Neural progenitor cell (in vitro differentiated cells): ENCODE data around the gene GRAMD1B. TPM values are rescaled to one million over a fixed set of nuclear protein-coding genes. Genes with fewer than 3 reads are reported as not detected.

Experiments used
- DNase-seq: peaks from one replicate; pipeline ENCODE4 v3.0.0-alpha.2; 2016; ENCODE audit warnings: low spot score
- H2AFZ ChIP-seq: fragments of 200-600 bp; sonication (generic); replicated peaks from 2 replicates; pipeline ENCODE4 v1.6.1; 2016; ENCODE audit warnings: antibody characterized with exemption
- H3F3A ChIP-seq: fragments of 200-600 bp; sonication (generic); 2 replicates; pipeline ENCODE4 v1.6.1; 2016; ENCODE audit warnings: antibody characterized with exemption, low read depth
- H3K27ac ChIP-seq: fragments of 200-600 bp; sonication (generic); 2 replicates; pipeline ENCODE4 v1.5.1; 2016; ENCODE audit warnings: mild to moderate bottlenecking
- H3K27me3 ChIP-seq: fragments of 200-600 bp; sonication (generic); 2 replicates; pipeline ENCODE4 v1.6.1; 2016; ENCODE audit warnings: mild to moderate bottlenecking, moderate library complexity
- H3K36me3 ChIP-seq: fragments of 200-600 bp; sonication (generic); 2 replicates; pipeline ENCODE4 v1.5.1; 2016
- H3K4me1 ChIP-seq: fragments of 200-600 bp; sonication (generic); 2 replicates; pipeline ENCODE4 v1.6.1; 2016; ENCODE audit warnings: mixed run types
- H3K4me2 ChIP-seq: fragments of 200-600 bp; sonication (generic); 2 replicates; pipeline ENCODE4 v1.6.1; 2016
- H3K4me3 ChIP-seq: fragments of 200-600 bp; sonication (generic); 2 replicates; pipeline ENCODE4 v1.5.1; 2016
- H3K79me2 ChIP-seq: fragments of 200-600 bp; sonication (generic); 2 replicates; pipeline ENCODE4 v1.6.1; 2016; ENCODE audit warnings: low read depth
- H3K9ac ChIP-seq: fragments of 200-600 bp; sonication (generic); 2 replicates; pipeline ENCODE4 v1.6.1; 2016
- H3K9me3 ChIP-seq: fragments of 200-600 bp; sonication (generic); 2 replicates; pipeline ENCODE4 v1.5.1; 2016; ENCODE audit warnings: low read depth
- H4K20me1 ChIP-seq: fragments of 200-600 bp; sonication (generic); 2 replicates; pipeline ENCODE4 v1.6.1; 2016; ENCODE audit warnings: low read depth
- H3K27ac Mint-ChIP-seq: 3 replicates; pipeline ENCODE4 v1.8.0; 2021; ENCODE audit warnings: mixed read lengths
- H3K27me3 Mint-ChIP-seq: 2 replicates; pipeline ENCODE4 v1.8.0; 2022; ENCODE audit warnings: low read depth, mild to moderate bottlenecking, inconsistent platforms, moderate library complexity, mixed read lengths; ENCODE audit not compliant: insufficient read depth
- H3K36me3 Mint-ChIP-seq: 3 replicates; pipeline ENCODE4 v1.8.0; 2021; ENCODE audit warnings: mixed read lengths
- H3K4me1 Mint-ChIP-seq: 3 replicates; pipeline ENCODE4 v1.8.0; 2021; ENCODE audit warnings: mixed read lengths
- H3K4me3 Mint-ChIP-seq: 3 replicates; pipeline ENCODE4 v1.8.0; 2021; ENCODE audit warnings: mild to moderate bottlenecking, moderate library complexity, mixed read lengths
- H3K9me3 Mint-ChIP-seq: 3 replicates; pipeline ENCODE4 v1.8.0; 2020; ENCODE audit warnings: mixed read lengths
- EZH2 ChIP-seq: fragments of 200-600 bp; sonication (generic); IDR thresholded peaks from 2 replicates; pipeline ENCODE4 v1.6.1; 2017; ENCODE audit warnings: antibody characterized with exemption, mild to moderate bottlenecking, moderate library complexity
- EZH2phosphoT487 ChIP-seq: fragments of 200-600 bp; sonication (generic); IDR thresholded peaks from 2 replicates; pipeline ENCODE4 v1.6.1; 2017; ENCODE audit warnings: antibody characterized with exemption
- total RNA-seq: library from RNA; depleted of rRNA; stranded (reverse); fragments of >200 nt; gene quantifications from 2 replicates; pipeline ENCODE4 v1.2.3, GENCODE V29; 2015; ENCODE audit warnings: low replicate concordance
- TF ChIP-seq, protein P1 (sequence below): fragments of 200-600 bp; sonication (generic); IDR thresholded peaks from 2 replicates; pipeline ENCODE4 v1.5.1; 2017; ENCODE audit warnings: antibody characterized with exemption, mild to moderate bottlenecking

GRAMD1B gene
- total RNA-seq, 1 donor from 2014 or later: 12.6 TPM

DNA sequence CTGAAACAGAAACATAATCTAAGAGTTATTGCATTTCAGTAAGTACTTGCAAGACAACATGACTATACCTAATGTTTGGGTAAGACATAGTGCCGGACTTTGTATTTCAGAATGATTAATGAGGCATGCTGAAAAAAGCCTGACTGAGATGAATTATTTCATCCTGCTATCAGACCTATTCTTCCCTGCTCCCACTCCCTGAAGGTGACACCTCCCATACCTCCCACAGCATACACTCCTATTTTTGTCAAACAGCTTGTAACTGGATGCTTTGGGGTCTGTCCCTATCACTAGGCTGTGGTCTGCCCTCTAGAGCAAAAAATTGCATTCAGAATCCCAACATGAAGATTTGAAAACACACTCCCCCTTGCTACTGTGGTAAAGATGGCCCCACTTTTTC lies 235.2 kb downstream of the GRAMD1B start:
- H3K27ac Mint-ChIP-seq: no peak overlapping the region
- H3K27ac ChIP-seq: no peak overlapping the region
- no peaks in the 10 kb centered on the region for H3K27me3 Mint-ChIP-seq
- H3K9me3 ChIP-seq: no peaks in the 10 kb centered on the region
- TF ChIP-seq, protein P1, sequence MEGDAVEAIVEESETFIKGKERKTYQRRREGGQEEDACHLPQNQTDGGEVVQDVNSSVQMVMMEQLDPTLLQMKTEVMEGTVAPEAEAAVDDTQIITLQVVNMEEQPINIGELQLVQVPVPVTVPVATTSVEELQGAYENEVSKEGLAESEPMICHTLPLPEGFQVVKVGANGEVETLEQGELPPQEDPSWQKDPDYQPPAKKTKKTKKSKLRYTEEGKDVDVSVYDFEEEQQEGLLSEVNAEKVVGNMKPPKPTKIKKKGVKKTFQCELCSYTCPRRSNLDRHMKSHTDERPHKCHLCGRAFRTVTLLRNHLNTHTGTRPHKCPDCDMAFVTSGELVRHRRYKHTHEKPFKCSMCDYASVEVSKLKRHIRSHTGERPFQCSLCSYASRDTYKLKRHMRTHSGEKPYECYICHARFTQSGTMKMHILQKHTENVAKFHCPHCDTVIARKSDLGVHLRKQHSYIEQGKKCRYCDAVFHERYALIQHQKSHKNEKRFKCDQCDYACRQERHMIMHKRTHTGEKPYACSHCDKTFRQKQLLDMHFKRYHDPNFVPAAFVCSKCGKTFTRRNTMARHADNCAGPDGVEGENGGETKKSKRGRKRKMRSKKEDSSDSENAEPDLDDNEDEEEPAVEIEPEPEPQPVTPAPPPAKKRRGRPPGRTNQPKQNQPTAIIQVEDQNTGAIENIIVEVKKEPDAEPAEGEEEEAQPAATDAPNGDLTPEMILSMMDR: no peak
- TF ChIP-seq EZH2phosphoT487: no peak
- TF ChIP-seq EZH2: no peak
- H3K4me3 ChIP-seq: no peak overlapping the region
- no peaks in the 10 kb centered on the region for H3K36me3 ChIP-seq
- H4K20me1 ChIP-seq: no peaks in the 10 kb centered on the region
- no peaks in the 10 kb centered on the region for H3K27me3 ChIP-seq
- H3K9me3 Mint-ChIP-seq: peaks cover 9% of the 10 kb centered on the region
- H3F3A ChIP-seq: no peaks in the 10 kb centered on the region
- no peak overlapping the region for H3K4me2 ChIP-seq
- H3K4me3 Mint-ChIP-seq: no peak overlapping the region
- no peaks in the 10 kb centered on the region for H3K4me1 Mint-ChIP-seq
- H2AFZ ChIP-seq: no peak overlapping the region
- peaks cover 5% of the 10 kb centered on the region for H3K4me1 ChIP-seq
- no peaks in the 10 kb centered on the region for H3K36me3 Mint-ChIP-seq
- H3K9ac ChIP-seq: no peak overlapping the region
- no peak for DNase-seq
- H3K79me2 ChIP-seq: no peaks in the 10 kb centered on the region

DNA sequence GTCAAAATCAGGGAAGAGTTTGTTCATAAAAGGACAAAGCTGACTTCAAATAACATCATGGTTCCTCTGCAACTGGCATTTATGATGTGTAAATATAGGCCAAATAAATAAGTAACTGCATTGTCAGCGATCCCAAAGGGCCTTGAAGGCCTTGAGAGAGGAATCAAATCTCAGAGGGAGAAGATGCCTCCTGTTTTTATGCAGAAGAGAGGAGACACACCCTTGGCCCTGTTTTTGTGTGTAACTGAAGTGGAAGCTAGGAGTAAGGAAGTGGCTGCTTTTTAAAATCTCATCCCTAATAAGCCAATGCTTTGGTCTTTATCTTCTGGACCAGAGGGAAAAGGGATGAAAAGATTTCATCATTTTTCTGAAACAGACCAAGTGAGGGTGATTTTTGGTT lies 240.0 kb downstream of the GRAMD1B start:
- Histone ChIP-seq H3K27ac (no peak overlapping the region), H3K4me1 (peaks cover 5% of the 10 kb centered on the region), H3K9ac (no peak overlapping the region), H3K4me3 (no peak overlapping the region), H2AFZ (no peak overlapping the region), H3K27me3 (no peaks in the 10 kb centered on the region), H3K36me3 (no peaks in the 10 kb centered on the region), H3K4me2 (no peak overlapping the region), H4K20me1 (no peaks in the 10 kb centered on the region), H3K79me2 (no peaks in the 10 kb centered on the region), H3K9me3 (no peaks in the 10 kb centered on the region), H3F3A (no peaks in the 10 kb centered on the region)
- Mint-ChIP-seq H3K36me3 (no peaks in the 10 kb centered on the region), H3K27me3 (no peaks in the 10 kb centered on the region), H3K4me3 (no peak overlapping the region), H3K9me3 (no peaks in the 10 kb centered on the region), H3K4me1 (peaks cover 4% of the 10 kb centered on the region), H3K27ac (no peak overlapping the region)
- no peak for TF ChIP-seq EZH2
- TF ChIP-seq EZH2phosphoT487: no peak
- TF ChIP-seq, protein P1: no peak
- no peak for DNase-seq

DNA sequence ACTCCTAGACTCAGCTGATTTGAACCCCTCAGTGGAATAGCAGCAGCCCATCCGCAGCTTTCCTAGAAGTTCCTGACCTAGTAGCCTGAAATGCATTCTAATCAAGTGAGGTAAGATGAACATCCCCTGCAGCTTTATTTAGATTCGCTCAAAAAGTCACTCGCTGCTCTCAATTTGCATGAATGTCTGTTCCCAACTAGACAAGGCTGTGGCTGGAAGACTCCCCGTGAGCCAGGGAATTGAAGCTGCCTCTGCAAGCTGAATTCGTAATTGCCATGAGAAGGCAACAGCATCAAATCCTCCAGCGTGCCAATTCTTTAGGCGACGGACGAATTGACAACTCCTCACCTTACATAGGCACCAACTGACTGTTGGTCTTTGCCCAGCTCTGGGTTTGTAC lies 241.5 kb downstream of the GRAMD1B start:
- H3K9ac ChIP-seq: no peak overlapping the region
- H3K4me3 Mint-ChIP-seq: no peak overlapping the region
- H3F3A ChIP-seq: no peaks in the 10 kb centered on the region

More for the DNA sequence above, 241.5 kb downstream of the GRAMD1B start:
- Histone ChIP-seq H3K27me3 (no peaks in the 10 kb centered on the region), H3K4me3 (no peak overlapping the region), H2AFZ (peak overlapping the region; percentile 66), H3K4me1 (peaks cover 5% of the 10 kb centered on the region), H3K27ac (no peak overlapping the region), H3K9me3 (no peaks in the 10 kb centered on the region), H3K4me2 (no peak overlapping the region), H3K36me3 (no peaks in the 10 kb centered on the region), H3K79me2 (no peaks in the 10 kb centered on the region), H4K20me1 (no peaks in the 10 kb centered on the region)
- no peaks in the 10 kb centered on the region for H3K9me3 Mint-ChIP-seq
- DNase-seq: peak; percentile 11
- no peaks in the 10 kb centered on the region for H3K36me3 Mint-ChIP-seq
- TF ChIP-seq EZH2 (no peak), EZH2phosphoT487 (no peak)
- TF ChIP-seq, protein P1: no peak
- H3K27me3 Mint-ChIP-seq: no peaks in the 10 kb centered on the region
- no peak overlapping the region for H3K27ac Mint-ChIP-seq
- H3K4me1 Mint-ChIP-seq: peaks cover 4% of the 10 kb centered on the region
